ACC112 (cell line): ENCODE data around the gene LASP1.
A peak's percentile ranks its signal among the peaks of the same experiment; 100 is the strongest.

ENCODE experiments used
- H2AFZ ChIP-seq: fragments of 200-600 bp; sonication (generic); one replicate; pipeline ENCODE4 v1.6.0; 2017; ENCODE audit warnings: antibody characterized with exemption, low read length; ENCODE audit not compliant: unreplicated experiment
- H3K27ac ChIP-seq: fragments of 200-600 bp; sonication (generic); 2 replicates; pipeline ENCODE4 v1.5.1; 2014; ENCODE audit warnings: low read depth, mild to moderate bottlenecking, antibody characterized with exemption, low read length, moderate library complexity
- H3K27me3 ChIP-seq: fragments of 200-600 bp; sonication (generic); 2 replicates; pipeline ENCODE4 v1.6.1; 2014; ENCODE audit warnings: mild to moderate bottlenecking, antibody characterized with exemption, low read length, moderate library complexity, mixed read lengths; ENCODE audit not compliant: insufficient read depth
- H3K36me3 ChIP-seq: fragments of 200-600 bp; sonication (generic); 2 replicates; pipeline ENCODE4 v1.6.1; 2016; ENCODE audit warnings: mild to moderate bottlenecking, antibody characterized with exemption, low read length, moderate library complexity, mixed read lengths; ENCODE audit not compliant: insufficient read depth
- H3K4me1 ChIP-seq: fragments of 200-600 bp; sonication (generic); one replicate; pipeline ENCODE4 v1.6.1; 2016; ENCODE audit warnings: low read length, mixed read lengths; ENCODE audit not compliant: insufficient read depth, unreplicated experiment, control insufficient read depth
- H3K4me3 ChIP-seq: fragments of 200-600 bp; sonication (generic); 2 replicates; pipeline ENCODE4 v1.5.1; 2014; ENCODE audit warnings: mild to moderate bottlenecking, low read depth, low read length
- H3K79me2 ChIP-seq: fragments of 200-600 bp; sonication (generic); one replicate; pipeline ENCODE4 v1.6.0; 2016; ENCODE audit warnings: low read length; ENCODE audit not compliant: control insufficient read depth, unreplicated experiment, insufficient read depth

The LASP1 gene

DNA sequence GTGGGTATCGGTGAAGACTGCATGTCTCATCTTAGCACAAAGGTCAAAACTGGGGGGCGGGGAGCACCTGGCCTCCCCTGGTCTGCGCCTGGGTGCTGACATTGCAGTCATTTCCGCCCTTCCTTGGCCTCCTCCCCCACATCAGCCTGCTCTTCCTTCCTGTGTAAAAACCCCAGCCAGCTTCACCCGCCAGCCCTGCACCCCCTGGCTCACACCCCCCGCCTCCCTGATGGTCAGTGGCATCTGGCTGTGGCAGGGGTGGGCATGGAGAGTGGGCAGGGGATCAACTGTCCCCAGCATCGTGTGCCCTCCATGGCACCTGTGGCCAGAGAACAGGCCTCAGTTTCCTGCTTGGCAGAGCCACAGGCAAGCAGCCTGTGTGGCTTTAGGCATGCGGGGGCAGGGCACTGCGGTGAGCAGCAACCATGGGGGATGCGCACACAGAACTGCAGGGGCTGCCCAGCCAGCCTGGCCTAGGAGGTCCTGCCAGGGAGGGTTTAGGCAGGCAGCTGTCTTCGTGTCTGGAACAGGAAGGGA, 29.0 kb downstream of the LASP1 start:
- Histone ChIP-seq H2AFZ (no peak overlapping the region), H3K4me3 (no peak overlapping the region), H3K27ac (peak overlapping the region; percentile 22; the same call in 1 of the 2 replicates), H3K79me2 (peaks cover 39% of the 10 kb centered on the region), H3K36me3 (peaks cover 26% of the 10 kb centered on the region), H3K27me3 (no peaks in the 10 kb centered on the region), H3K4me1 (peaks cover 54% of the 10 kb centered on the region)

DNA sequence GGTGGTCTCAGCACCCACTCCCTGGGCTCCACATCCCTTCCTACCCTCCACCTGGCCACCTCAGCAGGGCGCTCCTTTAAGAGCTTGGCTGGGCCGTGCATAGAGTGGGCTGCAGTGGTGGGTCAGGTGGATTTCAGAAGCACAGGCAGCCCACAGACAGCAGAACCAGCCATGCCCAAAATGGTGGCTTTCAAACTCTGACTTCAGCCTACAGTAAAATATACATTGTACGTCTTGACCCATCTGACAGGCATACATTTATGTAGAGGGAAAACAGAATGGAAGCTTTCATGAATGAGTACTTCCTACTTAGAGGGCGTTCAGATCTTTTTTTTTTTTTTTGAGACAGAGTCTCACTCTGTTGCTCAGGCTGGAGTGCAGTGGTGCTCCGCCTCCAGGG, 29.6 kb downstream of the LASP1 start:
- Histone ChIP-seq H3K27ac (peak overlapping the region; percentile 22; the same call in 1 of the 2 replicates), H3K79me2 (peaks cover 40% of the 10 kb centered on the region), H2AFZ (no peak overlapping the region), H3K4me3 (no peak overlapping the region), H3K4me1 (peaks cover 54% of the 10 kb centered on the region), H3K36me3 (peaks cover 26% of the 10 kb centered on the region), H3K27me3 (no peaks in the 10 kb centered on the region)

DNA sequence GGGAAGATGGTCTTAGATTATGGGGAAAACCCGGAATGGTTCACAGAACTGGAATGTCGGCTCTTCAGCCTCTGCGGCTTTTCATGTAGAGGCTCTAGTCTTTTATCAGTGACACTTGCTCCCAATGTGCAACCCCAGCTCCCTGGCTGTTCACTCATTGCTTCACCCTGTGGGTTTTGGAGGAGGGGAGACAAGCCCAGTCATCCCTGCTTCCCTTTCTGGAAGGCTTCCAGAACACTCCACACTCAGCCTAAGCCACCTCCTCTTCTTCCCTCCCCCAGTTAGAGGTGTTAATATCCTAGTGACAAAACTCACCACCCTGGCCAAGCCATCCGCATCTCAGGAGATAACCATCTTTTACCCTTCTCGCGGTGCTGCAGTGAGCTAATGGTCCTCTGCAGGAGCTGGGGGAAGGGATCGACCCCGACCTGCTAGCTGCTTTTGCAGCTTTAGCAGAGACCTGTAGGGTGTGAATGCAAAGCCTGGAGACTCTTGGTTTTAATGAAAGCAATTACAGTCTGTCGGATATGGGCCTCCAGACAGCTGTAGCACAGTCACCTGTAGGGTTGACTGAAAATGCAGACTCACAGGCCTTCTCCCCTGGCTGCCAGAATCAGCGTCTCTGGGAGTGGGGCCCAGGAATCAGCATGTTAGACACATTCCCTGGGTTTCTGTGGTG, 31.3 kb downstream of the LASP1 start:
- Histone ChIP-seq H3K4me3 (no peak overlapping the region), H3K79me2 (peaks cover 46% of the 10 kb centered on the region), H3K36me3 (peaks cover 32% of the 10 kb centered on the region), H2AFZ (no peak overlapping the region), H3K4me1 (peaks cover 50% of the 10 kb centered on the region), H3K27me3 (no peaks in the 10 kb centered on the region), H3K27ac (peak overlapping the region; percentile 31; the same call in 1 of the 2 replicates)

DNA sequence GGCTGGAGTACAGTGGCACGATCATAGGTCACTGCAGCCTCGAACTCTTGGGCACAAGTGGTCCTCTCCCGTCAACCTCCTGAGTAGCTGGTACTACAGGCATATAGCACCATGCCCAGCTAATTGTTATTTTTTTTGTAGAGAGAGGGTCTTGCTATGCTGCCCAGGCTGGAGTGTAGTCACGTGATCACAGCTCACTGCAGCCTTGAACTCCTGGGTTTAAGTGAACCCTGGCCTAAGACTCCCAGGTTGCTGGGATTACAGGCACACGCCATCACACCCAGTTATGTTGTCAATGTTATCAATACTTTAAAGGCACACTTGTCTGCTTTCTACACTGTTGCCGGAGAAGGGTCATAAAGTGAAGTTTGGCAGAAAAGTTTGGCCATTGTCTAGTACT, 33.5 kb downstream of the LASP1 start:
- Histone ChIP-seq H3K27ac (no peak overlapping the region), H3K4me1 (peaks cover 36% of the 10 kb centered on the region), H3K27me3 (no peaks in the 10 kb centered on the region), H2AFZ (no peak overlapping the region), H3K79me2 (peaks cover 56% of the 10 kb centered on the region), H3K36me3 (peaks cover 19% of the 10 kb centered on the region), H3K4me3 (no peak overlapping the region)

DNA sequence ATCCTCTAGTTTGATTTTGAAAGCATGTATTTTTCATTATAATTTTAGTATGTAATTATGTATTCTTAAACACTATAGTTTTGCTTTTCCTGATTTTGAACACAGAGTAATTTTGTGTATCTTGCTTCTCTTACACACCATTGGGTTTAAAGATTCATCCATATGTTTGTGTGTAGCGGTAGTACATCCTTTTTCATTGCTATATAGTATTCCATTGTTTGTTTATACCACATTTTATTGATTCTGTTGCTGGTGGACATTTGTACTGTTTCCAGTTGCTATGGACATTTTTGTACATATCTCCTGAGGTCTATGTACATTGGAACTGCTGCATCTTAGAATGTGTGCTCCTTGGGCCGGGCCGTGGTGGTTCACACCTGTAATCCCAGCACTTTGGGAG, 35.0 kb downstream of the LASP1 start:
- Histone ChIP-seq H3K4me1 (peaks cover 21% of the 10 kb centered on the region), H2AFZ (no peak overlapping the region), H3K4me3 (no peak overlapping the region), H3K27ac (no peak overlapping the region), H3K27me3 (no peaks in the 10 kb centered on the region), H3K36me3 (peaks cover 19% of the 10 kb centered on the region), H3K79me2 (peaks cover 70% of the 10 kb centered on the region)

DNA sequence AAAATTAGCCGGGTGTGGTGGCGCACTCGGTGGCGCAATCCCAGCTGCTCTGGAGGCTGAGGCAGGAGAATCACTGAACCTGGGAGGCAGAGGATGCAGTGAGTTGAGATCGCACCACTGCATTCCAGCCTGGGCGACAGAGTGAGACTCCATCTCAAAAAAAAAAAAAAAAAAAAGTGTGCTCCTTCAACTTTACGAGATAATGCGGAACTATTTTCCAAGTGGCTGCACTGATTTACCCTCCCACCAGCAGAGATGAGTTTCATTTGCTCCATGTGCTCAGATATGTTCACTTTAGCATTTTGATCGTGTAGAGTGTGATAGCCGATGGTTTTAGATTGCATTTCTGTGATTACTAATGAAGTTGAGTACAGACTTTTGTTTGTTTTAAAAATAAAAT, 35.5 kb downstream of the LASP1 start:
- no peak overlapping the region for H3K4me3 ChIP-seq
- no peak overlapping the region for H2AFZ ChIP-seq
- H3K27ac ChIP-seq: no peak overlapping the region
- H3K36me3 ChIP-seq: peaks cover 19% of the 10 kb centered on the region
- peaks cover 72% of the 10 kb centered on the region for H3K79me2 ChIP-seq
- H3K27me3 ChIP-seq: no peaks in the 10 kb centered on the region
- peaks cover 21% of the 10 kb centered on the region for H3K4me1 ChIP-seq

DNA sequence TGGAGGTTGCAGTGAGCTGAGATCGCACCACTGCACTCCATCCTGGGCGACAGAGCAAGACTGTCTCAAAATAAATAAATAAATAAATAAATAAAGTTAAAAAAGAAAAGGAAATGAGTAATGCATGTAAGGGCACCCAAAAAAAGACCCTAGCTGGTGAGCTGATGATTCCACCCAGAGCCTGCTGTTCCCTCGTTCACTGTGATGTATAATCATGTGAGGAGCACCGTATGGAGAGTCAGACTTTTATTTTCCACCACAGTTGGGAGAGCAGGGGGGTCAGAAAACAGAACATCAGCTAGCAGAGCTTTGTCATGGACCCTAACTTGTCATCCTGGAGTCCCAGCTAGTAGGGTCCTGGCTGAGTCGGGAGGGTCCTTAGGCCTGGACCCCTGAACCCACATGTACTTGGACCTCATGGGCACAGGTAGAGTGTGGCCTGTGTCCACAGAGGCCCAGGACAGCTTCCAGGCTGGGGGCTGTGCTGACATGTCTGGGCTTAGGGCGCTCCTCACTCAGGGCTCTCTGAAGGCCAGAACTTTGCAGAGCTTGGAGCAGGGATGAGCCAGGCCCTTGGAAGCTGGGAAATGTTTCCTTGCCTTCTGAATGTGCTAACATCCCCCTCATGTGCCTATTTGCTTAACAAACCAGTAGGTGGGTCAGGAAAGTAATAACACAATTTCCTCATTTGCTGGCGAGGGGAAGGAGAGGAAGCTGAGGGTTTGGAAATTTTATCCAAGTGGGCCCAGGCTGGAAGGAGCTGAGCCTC, 36.8 kb downstream of the LASP1 start:
- Histone ChIP-seq H3K4me1 (peaks cover 10% of the 10 kb centered on the region), H3K79me2 (peaks cover 74% of the 10 kb centered on the region), H3K27ac (peak overlapping the region; percentile 24; the same call in 1 of the 2 replicates), H2AFZ (no peak overlapping the region), H3K4me3 (no peak overlapping the region), H3K27me3 (no peaks in the 10 kb centered on the region), H3K36me3 (peaks cover 19% of the 10 kb centered on the region)

DNA sequence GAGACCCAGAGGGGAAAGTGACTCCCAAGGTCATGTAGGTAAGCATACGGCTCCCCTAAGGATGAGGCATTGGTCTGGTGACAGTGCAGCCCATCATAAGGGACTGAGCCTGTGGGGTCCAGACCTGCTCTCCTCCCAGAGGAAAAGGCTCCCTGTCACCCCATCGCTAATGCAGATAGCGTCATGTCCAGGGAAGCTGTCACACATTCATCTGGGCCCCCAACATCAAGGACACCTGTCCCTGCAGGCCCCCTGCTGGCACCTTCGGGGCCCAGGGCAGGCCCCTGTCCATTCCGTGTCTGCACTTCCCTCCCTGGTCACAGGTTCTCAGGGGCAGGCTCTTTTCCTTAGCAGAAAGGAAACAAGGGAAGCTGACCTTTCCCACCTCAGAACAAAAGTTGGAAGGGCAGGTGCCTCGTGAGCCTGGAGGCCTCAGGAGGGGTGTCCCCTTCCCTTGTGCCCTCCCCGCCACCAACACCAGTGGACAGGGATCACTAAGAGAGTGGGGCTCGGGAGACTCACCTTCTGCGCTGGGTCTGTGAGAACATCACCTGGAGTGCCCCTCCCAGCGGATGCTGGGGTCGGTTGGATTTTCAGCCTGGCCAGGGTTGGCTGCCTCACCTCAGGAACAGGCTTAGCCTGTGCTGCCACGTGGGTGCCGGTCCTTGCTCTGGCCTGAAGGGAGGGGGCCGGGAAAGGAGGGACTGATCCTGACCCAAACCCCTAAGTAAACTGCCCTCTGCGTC, 38.2 kb downstream of the LASP1 start:
- H2AFZ ChIP-seq: no peak overlapping the region
- no peaks in the 10 kb centered on the region for H3K27me3 ChIP-seq
- no peak overlapping the region for H3K4me3 ChIP-seq
- no peak overlapping the region for H3K27ac ChIP-seq
- peaks cover 69% of the 10 kb centered on the region for H3K79me2 ChIP-seq
- H3K36me3 ChIP-seq: peaks cover 16% of the 10 kb centered on the region
- peaks cover 14% of the 10 kb centered on the region for H3K4me1 ChIP-seq

DNA sequence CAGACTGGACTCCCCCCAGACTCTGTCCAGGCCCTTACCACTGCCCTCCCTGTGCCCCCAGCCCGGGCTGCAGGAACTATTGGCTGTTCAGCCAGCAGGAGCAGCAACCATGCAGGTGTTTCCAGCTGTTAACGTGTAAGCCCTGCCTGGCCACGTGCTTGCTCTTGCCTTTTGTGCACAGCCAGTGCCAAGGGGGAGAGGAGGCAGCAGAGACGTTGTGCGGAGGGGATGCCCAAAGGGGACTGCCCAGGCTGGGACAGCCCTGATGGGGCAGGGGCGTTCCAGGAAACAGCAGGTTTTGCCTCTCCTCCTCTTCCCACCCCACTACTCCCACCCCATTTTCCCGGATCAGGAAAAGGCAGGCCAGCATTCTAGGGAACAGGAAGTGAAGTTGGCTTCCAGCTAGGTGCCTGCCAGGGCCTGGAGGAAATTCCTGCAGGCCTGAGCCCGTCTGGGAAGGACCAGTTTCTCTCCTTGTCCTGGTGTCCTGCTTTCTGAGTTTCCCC, 38.9 kb downstream of the LASP1 start:
- no peaks in the 10 kb centered on the region for H3K27me3 ChIP-seq
- peaks cover 10% of the 10 kb centered on the region for H3K36me3 ChIP-seq
- H2AFZ ChIP-seq: no peak overlapping the region
- H3K4me1 ChIP-seq: peaks cover 14% of the 10 kb centered on the region
- H3K79me2 ChIP-seq: peaks cover 63% of the 10 kb centered on the region
- H3K4me3 ChIP-seq: no peak overlapping the region
- H3K27ac ChIP-seq: no peak overlapping the region

DNA sequence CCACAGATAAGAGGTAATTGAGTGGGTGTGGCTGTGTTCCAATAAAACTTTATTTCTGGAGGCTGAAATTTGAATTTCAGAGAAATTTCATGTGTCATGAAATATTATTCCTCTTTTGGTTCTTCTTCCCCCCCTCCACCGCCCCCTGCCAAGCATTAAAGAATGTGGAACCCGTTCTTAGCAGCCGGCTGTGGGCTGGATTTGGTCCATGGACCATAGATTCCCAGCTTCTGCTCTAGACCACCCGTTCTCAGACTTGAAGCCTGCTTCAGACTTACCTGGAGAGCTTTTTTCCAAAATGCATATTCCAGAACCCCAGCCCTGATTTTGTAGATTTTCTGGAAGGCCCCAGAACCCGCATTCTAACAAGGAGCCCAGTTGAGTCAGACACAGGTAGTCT, 40.5 kb downstream of the LASP1 start:
- Histone ChIP-seq H3K4me1 (peaks cover 14% of the 10 kb centered on the region), H2AFZ (no peak overlapping the region), H3K36me3 (peaks cover 11% of the 10 kb centered on the region; the same call in 1 of the 2 replicates), H3K27ac (no peak overlapping the region), H3K27me3 (no peaks in the 10 kb centered on the region), H3K4me3 (no peak overlapping the region), H3K79me2 (peaks cover 52% of the 10 kb centered on the region)
